Measurements from ENCODE around the gene RBM47.

DNA sequence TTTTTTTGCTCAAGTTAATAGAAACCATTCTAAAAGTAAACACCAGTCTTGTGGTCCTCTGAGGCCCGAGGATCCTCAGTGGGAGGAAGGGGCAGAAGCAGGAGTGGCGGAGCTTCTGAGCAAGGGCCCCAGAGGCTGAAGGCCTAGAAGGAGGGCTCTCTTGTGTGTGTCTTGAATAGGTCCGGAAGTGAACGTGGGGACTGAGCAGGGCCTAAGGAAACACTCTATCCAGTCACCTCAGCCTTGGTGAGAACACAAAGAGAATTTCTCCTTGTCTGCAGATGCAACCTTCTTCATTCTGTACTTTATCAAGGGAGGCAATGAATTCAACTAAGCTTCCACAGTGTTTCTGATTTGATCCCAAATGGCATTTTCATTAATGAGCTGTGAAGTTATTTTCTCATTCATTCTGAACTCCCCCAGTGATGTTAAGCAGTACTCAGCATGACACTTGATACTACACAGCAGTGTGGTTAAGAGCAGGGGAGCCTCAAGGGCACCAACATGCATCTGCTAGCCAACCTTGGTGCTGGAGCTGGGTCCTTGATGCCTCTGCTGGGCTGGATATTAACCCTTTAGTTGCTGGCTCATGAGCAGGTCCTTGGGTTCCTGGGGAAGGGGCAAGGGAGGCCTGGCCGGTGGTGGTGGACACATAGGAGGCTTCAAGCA lies 64.7 kb downstream of the RBM47 start:
- TF ChIP-seq, protein P1, sequence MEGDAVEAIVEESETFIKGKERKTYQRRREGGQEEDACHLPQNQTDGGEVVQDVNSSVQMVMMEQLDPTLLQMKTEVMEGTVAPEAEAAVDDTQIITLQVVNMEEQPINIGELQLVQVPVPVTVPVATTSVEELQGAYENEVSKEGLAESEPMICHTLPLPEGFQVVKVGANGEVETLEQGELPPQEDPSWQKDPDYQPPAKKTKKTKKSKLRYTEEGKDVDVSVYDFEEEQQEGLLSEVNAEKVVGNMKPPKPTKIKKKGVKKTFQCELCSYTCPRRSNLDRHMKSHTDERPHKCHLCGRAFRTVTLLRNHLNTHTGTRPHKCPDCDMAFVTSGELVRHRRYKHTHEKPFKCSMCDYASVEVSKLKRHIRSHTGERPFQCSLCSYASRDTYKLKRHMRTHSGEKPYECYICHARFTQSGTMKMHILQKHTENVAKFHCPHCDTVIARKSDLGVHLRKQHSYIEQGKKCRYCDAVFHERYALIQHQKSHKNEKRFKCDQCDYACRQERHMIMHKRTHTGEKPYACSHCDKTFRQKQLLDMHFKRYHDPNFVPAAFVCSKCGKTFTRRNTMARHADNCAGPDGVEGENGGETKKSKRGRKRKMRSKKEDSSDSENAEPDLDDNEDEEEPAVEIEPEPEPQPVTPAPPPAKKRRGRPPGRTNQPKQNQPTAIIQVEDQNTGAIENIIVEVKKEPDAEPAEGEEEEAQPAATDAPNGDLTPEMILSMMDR (conservative IDR thresholded peaks at IDR 0.05) = no peak
- no peak for TF ChIP-seq EZH2 (IDR thresholded peaks at IDR 0.05; ENCODE audit: low read depth)
